Heart left ventricle (tissue), 16 donors: ENCODE measurements around the gene LBHD1. TPM values are rescaled to one million over a fixed set of nuclear protein-coding genes. Genes with fewer than 3 reads are reported as not detected.
A peak's percentile ranks its signal among the peaks of the same experiment; 100 is the strongest.
"Not testable (repeated sequence)": the region's sequence is repeated elsewhere in the genome, so short reads cannot be mapped to it uniquely, and the experiment has no call there.

Experiments used
- ATAC-seq, 4 donors: fragments of 200-7000 bp; cut with Tn5 transposase; one replicate each; pipeline ENCODE4 v1.9.1; 2020 to 2022; ENCODE audit warnings: moderate library complexity in 4 of 4, mild to moderate bottlenecking in 3 of 4, moderate number of reproducible peaks in 1 of 4
- DNase-seq, 5 donors: peaks; one replicate each; pipeline ENCODE4 v3.0.0-alpha.2; 2020
- H3K27ac ChIP-seq, 12 donors: fragments of 200-600 bp; sonication (generic) in 4 of 12; one replicate each; pipeline versions ENCODE4 v1.5.0 to v1.8.0; 2016 to 2022; ENCODE audit warnings: mild to moderate bottlenecking in 2 of 12
- H3K27me3 ChIP-seq, 9 donors: fragments of 200-600 bp; sonication (generic) in 2 of 9; one replicate each; pipeline versions ENCODE4 v1.5.1 to v1.8.0; 2016 to 2022; ENCODE audit warnings: mild to moderate bottlenecking in 3 of 9
- H3K36me3 ChIP-seq, 9 donors: fragments of 200-600 bp; sonication (generic) in 2 of 9; one replicate each; pipeline versions ENCODE4 v1.5.0 to v1.8.0; 2018 to 2022; ENCODE audit warnings: mild to moderate bottlenecking in 2 of 9
- H3K4me1 ChIP-seq, 12 donors: fragments of 200-600 bp; sonication (generic) in 4 of 12; one replicate each; pipeline versions ENCODE4 v1.5.0 to v1.8.0; 2016 to 2022; ENCODE audit warnings: mild to moderate bottlenecking in 3 of 12
- H3K4me3 ChIP-seq, 12 donors: fragments of 200-600 bp; sonication (generic) in 4 of 12; one replicate each; pipeline versions ENCODE4 v1.5.0 to v1.8.0; 2017 to 2022; ENCODE audit warnings: mild to moderate bottlenecking in 9 of 12, moderate library complexity in 4 of 12
- H3K9me3 ChIP-seq, 12 donors: fragments of 200-600 bp; sonication (generic) in 4 of 12; one replicate each; pipeline versions ENCODE4 v1.5.0 to v1.8.0; 2016 to 2022; ENCODE audit warnings: mild to moderate bottlenecking in 1 of 12
- POLR2A ChIP-seq, 2 donors: fragments of 450-650 bp; IDR thresholded peaks; one replicate each; pipeline ENCODE4 v1.6.1; 2017; ENCODE audit warnings: antibody characterized with exemption in 2 of 2, mild to moderate bottlenecking in 2 of 2, moderate library complexity in 2 of 2
- WGBS, 4 donors: extraction: QIAGEN DNeasy Blood & Tissue Kit in 2 of 4; methylation state at CpG; one replicate each; pipeline versions ENCODE4 v1.1.5 to v1.1.7; 2013 to 2018; 5-methylcytosine and 5-hydroxymethylcytosine counted together
- intact Hi-C, 10 donors: fragments of 100-400 bp; cut with DNase I; formaldehyde crosslinking; loops; one replicate each; pipeline versions ENCODE4 v1.11.1 to v1.14.2; 2022
- polyA plus RNA-seq, 2 donors: library from polyadenylated mRNA; stranded (reverse); fragments of 200-250 nt; gene quantifications; one replicate each; pipeline ENCODE4 v1.2.3, GENCODE V29; 2013
- total RNA-seq, 9 donors: library from RNA; depleted of rRNA in 2 of 9; stranded (reverse); fragments of >200 nt in 2 of 9; fragmentation: NEBNext Ultra II Directional in 3 of 9; extraction: Animal tissue kit (Norgen Biotek cat#: 25700) in 3 of 9; gene quantifications; one replicate each; pipeline versions ENCODE4 v1.1.0 to v1.2.4, GENCODE V29; 2016 to 2023
- TF ChIP-seq, protein P1 (sequence below), 12 donors: fragments of 200-600 bp; sonication (generic) in 4 of 12; IDR thresholded peaks; one replicate each; pipeline versions ENCODE4 v1.5.0 to v1.8.0; 2018 to 2022; ENCODE audit warnings: antibody characterized with exemption in 12 of 12, mild to moderate bottlenecking in 5 of 12
- donor health status: ischemic (EF 13 %, LVEDD 7.1; RV severe dilation, severe dysfunction).
- donor health status: healthy with polysubstance abuse.
- donor health status: DM: no; HTN: yes; CAD: no.
- donor health status: DM: no; HTN: no; CAD: no.
- donor health status: ischemic (EF 25% LVEDD 6.9; RV normal size, moderate dysfunction).
- donor health status: ischemic (EF 25% LVEDD 5.7; RV mildly dilated, moderate dysfunction).
- donor health status: healthy.
- donor health status: DM: yes; HTN: yes; CAD: no.
- donor health status: ischemic (EF 35%, LVEDD 5.7; RV mildly dilated, moderate dysfunction).
- donor health status: nonischemic (EF 11% LVEDD 7.7; RV severe dilation, severe dysfunction).
- donor health status: DM: yes; HTN: yes; CAD: no.
- donor health status: PGD.
- donor health status: ischemic (EF 29% LVEDD 5.4; RV normal size, mild dysfunction).
- donor health status: nonischemic (EF 23%, LVEDD 6.1; RV moderate dilation, normal function).

LBHD1 gene
- total and polyA plus RNA-seq, 11 donors = 1.4 to 6.3 (median 2.4) TPM

- no peaks in the 10 kb centered on the region for H3K9me3 ChIP-seq
- no peak for TF ChIP-seq POLR2A (IDR thresholded peaks at IDR 0.05)
- TF ChIP-seq, protein P1, sequence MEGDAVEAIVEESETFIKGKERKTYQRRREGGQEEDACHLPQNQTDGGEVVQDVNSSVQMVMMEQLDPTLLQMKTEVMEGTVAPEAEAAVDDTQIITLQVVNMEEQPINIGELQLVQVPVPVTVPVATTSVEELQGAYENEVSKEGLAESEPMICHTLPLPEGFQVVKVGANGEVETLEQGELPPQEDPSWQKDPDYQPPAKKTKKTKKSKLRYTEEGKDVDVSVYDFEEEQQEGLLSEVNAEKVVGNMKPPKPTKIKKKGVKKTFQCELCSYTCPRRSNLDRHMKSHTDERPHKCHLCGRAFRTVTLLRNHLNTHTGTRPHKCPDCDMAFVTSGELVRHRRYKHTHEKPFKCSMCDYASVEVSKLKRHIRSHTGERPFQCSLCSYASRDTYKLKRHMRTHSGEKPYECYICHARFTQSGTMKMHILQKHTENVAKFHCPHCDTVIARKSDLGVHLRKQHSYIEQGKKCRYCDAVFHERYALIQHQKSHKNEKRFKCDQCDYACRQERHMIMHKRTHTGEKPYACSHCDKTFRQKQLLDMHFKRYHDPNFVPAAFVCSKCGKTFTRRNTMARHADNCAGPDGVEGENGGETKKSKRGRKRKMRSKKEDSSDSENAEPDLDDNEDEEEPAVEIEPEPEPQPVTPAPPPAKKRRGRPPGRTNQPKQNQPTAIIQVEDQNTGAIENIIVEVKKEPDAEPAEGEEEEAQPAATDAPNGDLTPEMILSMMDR (IDR thresholded peaks at IDR 0.05) = peak; percentile 69 to 90 (median 81)
- peak; percentile 80 to 90 (median 83) for DNase-seq
- no peaks in the 10 kb centered on the region for H3K27me3 ChIP-seq
- WGBS, 4 donors = 37 to 47% (median 42%) methylated on average over 14 of the region's 14 CpGs
- H3K4me1 ChIP-seq = peaks cover 0 to 21% (median 14%) of the 10 kb centered on the region in 12 donors
- intact Hi-C loops = loop anchor here (2.0 to 10.0 kb wide), 6 partner anchors 14 to 302 kb away; partner anchors contain the start of gene TUT1 (in 1 of the 10)
- peaks cover 0 to 56% (median 39%) of the 10 kb centered on the region in 9 donors for H3K36me3 ChIP-seq
- peak overlapping the region in 5 of 12 donors; percentile 13 to 42 (median 34) for H3K27ac ChIP-seq
- no peak overlapping the region for H3K4me3 ChIP-seq
- peak; percentile 57 to 85 (median 78) for ATAC-seq
Measured at GRCh38 chr11:62694455-62695167, 22.5 kb upstream of the LBHD1 start.

DNA sequence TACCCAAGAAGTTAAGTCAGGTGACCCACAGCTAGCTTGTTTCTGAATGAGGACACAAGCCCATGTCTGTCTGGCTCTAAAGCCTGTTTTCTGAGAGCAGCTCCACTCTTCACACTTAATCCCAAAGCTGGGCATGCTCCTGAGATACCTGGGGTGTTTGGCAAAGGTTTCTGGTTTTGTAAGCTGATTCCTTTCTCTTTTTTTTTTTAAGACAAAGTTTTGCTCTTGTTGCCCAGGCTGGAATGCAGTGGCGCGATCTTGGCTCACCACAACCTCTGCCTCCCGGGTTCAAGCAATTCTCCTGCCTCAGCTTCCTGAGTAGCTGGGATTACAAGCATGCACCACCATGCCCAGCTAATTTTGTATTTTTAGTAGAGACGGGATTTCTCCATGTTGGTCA lies 21.6 kb upstream of the LBHD1 start:
- peaks cover 0 to 51% (median 39%) of the 10 kb centered on the region in 9 donors for H3K36me3 ChIP-seq
- not testable (repeated sequence) for ATAC-seq, H3K4me3 ChIP-seq, H3K27ac ChIP-seq, H3K27me3 ChIP-seq, H3K9me3 ChIP-seq, DNase-seq
- H3K4me1 ChIP-seq = peaks cover 0 to 26% (median 16%) of the 10 kb centered on the region in 12 donors
- intact Hi-C loops = loop anchor here (2.0 to 10.0 kb wide), 6 partner anchors 13 to 301 kb away; partner anchors contain the start of gene TUT1 (in 1 of the 10)
- WGBS, 4 donors = 75 to 88% (median 82%) methylated on average over 4 of the region's 4 CpGs

DNA sequence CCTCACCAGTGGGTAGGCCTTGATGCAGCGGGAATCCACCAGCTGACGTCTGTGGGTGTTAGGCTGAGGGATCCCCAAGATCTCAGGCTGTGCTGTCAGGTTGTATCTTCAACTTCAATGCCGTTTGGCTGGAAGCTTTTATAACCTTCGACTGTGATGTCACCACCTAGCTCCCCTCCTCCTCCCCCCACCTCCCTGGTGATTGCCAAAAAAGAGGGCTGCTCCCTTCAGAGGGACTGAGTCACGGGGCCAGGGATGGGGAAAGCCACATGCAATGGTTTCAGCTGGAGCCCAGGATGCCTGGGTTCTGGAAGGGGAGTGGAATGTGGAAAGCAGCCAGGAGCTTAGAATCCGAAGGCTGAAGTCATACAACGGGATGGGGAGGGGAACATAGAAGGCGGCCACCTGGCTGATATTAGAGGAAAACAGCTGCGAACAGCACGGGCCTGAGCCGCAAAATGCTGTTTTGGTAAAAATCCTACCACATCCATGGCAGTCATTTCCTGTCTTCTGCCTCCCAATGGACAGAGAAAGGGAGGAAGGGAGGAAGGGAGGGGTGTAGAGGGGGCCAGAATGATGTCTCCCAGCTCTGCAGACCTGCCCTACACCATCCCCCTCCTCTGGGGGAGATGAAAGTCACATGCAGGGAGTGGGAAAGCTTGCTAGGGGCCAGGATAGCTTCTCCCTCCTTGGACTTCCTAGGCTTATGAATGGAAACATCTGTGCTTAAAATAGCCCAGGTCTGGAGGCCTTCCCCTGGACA lies 17.5 kb upstream of the LBHD1 start, which contains the start of gene LRRN4CL:
Gene LRRN4CL (minus strand): TSS at position 110 of the 763 bp plus-strand sequence. CDS start 1,022 bp downstream, outside the sequence.
- DNase-seq (peak; percentile 72 to 88 (median 78)), ATAC-seq (peak; percentile 62 to 88 (median 86))
- Histone ChIP-seq H3K36me3 (peaks cover 0 to 45% (median 37%) of the 10 kb centered on the region in 9 donors), H3K4me3 (peak within 1 kb of the TSS in 9 of 12 donors; percentile 34 to 55 (median 42)), H3K27me3 (peaks cover 0 to 7% (median 0%) of the 10 kb centered on the region in 9 donors), H3K27ac (peak within 1 kb of the TSS; percentile 15 to 76 (median 66)), H3K9me3 (no peaks in the 10 kb centered on the region), H3K4me1 (peaks cover 0 to 30% (median 13%) of the 10 kb centered on the region in 12 donors)
- WGBS, 4 donors = 36 to 54% (median 52%) methylated on average over 11 of the region's 11 CpGs
- TF ChIP-seq, protein P1 (IDR thresholded peaks at IDR 0.05) = no peak
- peak in 1 of 2 donors; percentile 38 for TF ChIP-seq POLR2A (IDR thresholded peaks at IDR 0.05)
- intact Hi-C loops = loop anchor here (5.0 to 10.0 kb wide), 4 partner anchors 95 to 297 kb away; partner anchors contain the start of gene TUT1 (in 1 of the 10)

- Histone ChIP-seq H3K9me3 (no peaks in the 10 kb centered on the region), H3K27ac (peak overlapping the region in 9 of 12 donors; percentile 40 to 76 (median 69)), H3K36me3 (peaks cover 0 to 38% (median 33%) of the 10 kb centered on the region in 9 donors), H3K4me1 (peaks cover 0 to 26% (median 9%) of the 10 kb centered on the region in 12 donors), H3K27me3 (peaks cover 0 to 7% (median 0%) of the 10 kb centered on the region in 9 donors), H3K4me3 (peak overlapping the region in 10 of 12 donors; percentile 6 to 55 (median 42))
- ATAC-seq = no peak
- 62 to 74% (median 70%) methylated on average over 1 of the region's 1 CpG for WGBS, 4 donors
- no peak for DNase-seq
- intact Hi-C loops = no loop called here
- TF ChIP-seq POLR2A (IDR thresholded peaks at IDR 0.05) = no peak
Measured at GRCh38 chr11:62688491-62688890, 16.4 kb upstream of the LBHD1 start.
